Measurements from ENCODE around the gene NR2C2. TPM values are rescaled to one million over a fixed set of nuclear protein-coding genes. Genes with fewer than 3 reads are reported as not detected.

Gene NR2C2
- polyA plus RNA-seq, 1 donor (not counting 4 experiments of a cell fraction or from before 2014, with no cell fraction given) = 9.4 TPM

- no peak for FAIRE-seq
These were observed 42.8 kb downstream of the NR2C2 start for GRCh38 chr3:14989943-14990779.

GRCh38 chr3:14990780-14991148 is 43.4 kb downstream of the NR2C2 start:
- no peak overlapping the region for H3K4me3 ChIP-seq (ENCODE audit: control insufficient read depth in 2 of 3, extremely low read depth in 1 of 3, insufficient read depth in 2 of 3, low read depth in 1 of 3, low read length in 3 of 3)
- dilution Hi-C loops (cut with MboI; ENCODE audit: extremely low pct_ligation_motif_present, low sequenced_read_pairs) = no loop called here
- DNase-seq (ENCODE audit: low read depth, low spot score) = no peak
- H3K36me3 ChIP-seq (ENCODE audit: control insufficient read depth in 2 of 2, extremely low read depth in 1 of 2, insufficient read depth in 2 of 2, low read length in 2 of 2) = no peaks in the 10 kb centered on the region
- no peaks in the 10 kb centered on the region for H3K9me3 ChIP-seq (ENCODE audit: control insufficient read depth, low read depth, low read length)
- H3K27me3 ChIP-seq (ENCODE audit: control insufficient read depth, extremely low read depth, insufficient read depth, low read length) = no peaks in the 10 kb centered on the region
- FAIRE-seq = no peak
- no peaks in the 10 kb centered on the region for H3K9me1 ChIP-seq (ENCODE audit: control insufficient read depth, extremely low read depth, insufficient read depth, low read length)
- TF ChIP-seq, protein P1, sequence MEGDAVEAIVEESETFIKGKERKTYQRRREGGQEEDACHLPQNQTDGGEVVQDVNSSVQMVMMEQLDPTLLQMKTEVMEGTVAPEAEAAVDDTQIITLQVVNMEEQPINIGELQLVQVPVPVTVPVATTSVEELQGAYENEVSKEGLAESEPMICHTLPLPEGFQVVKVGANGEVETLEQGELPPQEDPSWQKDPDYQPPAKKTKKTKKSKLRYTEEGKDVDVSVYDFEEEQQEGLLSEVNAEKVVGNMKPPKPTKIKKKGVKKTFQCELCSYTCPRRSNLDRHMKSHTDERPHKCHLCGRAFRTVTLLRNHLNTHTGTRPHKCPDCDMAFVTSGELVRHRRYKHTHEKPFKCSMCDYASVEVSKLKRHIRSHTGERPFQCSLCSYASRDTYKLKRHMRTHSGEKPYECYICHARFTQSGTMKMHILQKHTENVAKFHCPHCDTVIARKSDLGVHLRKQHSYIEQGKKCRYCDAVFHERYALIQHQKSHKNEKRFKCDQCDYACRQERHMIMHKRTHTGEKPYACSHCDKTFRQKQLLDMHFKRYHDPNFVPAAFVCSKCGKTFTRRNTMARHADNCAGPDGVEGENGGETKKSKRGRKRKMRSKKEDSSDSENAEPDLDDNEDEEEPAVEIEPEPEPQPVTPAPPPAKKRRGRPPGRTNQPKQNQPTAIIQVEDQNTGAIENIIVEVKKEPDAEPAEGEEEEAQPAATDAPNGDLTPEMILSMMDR (optimal IDR thresholded peaks at IDR 0.05 in 1 of 3, IDR thresholded peaks at IDR 0.05 in 1 of 3, conservative IDR thresholded peaks at IDR 0.05 in 1 of 3; ENCODE audit: extremely low read depth in 1 of 3, insufficient read depth in 2 of 3, low read length in 3 of 3) = no peak
- no peak for TF ChIP-seq EZH2 (IDR thresholded peaks at IDR 0.05; ENCODE audit: low read length)
- H2AFZ ChIP-seq (ENCODE audit: control insufficient read depth, low read length) = no peak overlapping the region
- H3K4me1 ChIP-seq (ENCODE audit: control insufficient read depth, extremely low read depth, insufficient read depth, low read length) = peaks cover 4% of the 10 kb centered on the region
- no peak overlapping the region for H3K9ac ChIP-seq (ENCODE audit: control insufficient read depth, extremely low read depth, insufficient read depth, low read length)
- no peaks in the 10 kb centered on the region for H4K20me1 ChIP-seq (ENCODE audit: control insufficient read depth, extremely low read depth, insufficient read depth, low read length)
- H3K4me2 ChIP-seq (ENCODE audit: control insufficient read depth, extremely low read depth, insufficient read depth, low read depth, low read length) = no peak overlapping the region
- no peak overlapping the region for H3K27ac ChIP-seq (ENCODE audit: control insufficient read depth, insufficient read depth, low read length)
- peaks cover 8% of the 10 kb centered on the region for H3K79me2 ChIP-seq (ENCODE audit: control insufficient read depth, insufficient read depth, low read length)

More at GRCh38 chr3:14989943-14990779, 42.8 kb downstream of the NR2C2 start:
- Histone ChIP-seq H3K4me1 (ENCODE audit: control insufficient read depth, extremely low read depth, insufficient read depth, low read length) (peaks cover 4% of the 10 kb centered on the region), H3K9me3 (ENCODE audit: control insufficient read depth, low read depth, low read length) (no peaks in the 10 kb centered on the region), H3K4me2 (ENCODE audit: control insufficient read depth, extremely low read depth, insufficient read depth, low read depth, low read length) (no peak overlapping the region), H3K27ac (ENCODE audit: control insufficient read depth, insufficient read depth, low read length) (no peak overlapping the region), H2AFZ (ENCODE audit: control insufficient read depth, low read length) (no peak overlapping the region), H3K9ac (ENCODE audit: control insufficient read depth, extremely low read depth, insufficient read depth, low read length) (no peak overlapping the region), H3K9me1 (ENCODE audit: control insufficient read depth, extremely low read depth, insufficient read depth, low read length) (no peaks in the 10 kb centered on the region), H4K20me1 (ENCODE audit: control insufficient read depth, extremely low read depth, insufficient read depth, low read length) (no peaks in the 10 kb centered on the region), H3K79me2 (ENCODE audit: control insufficient read depth, insufficient read depth, low read length) (peaks cover 8% of the 10 kb centered on the region), H3K27me3 (ENCODE audit: control insufficient read depth, extremely low read depth, insufficient read depth, low read length) (no peaks in the 10 kb centered on the region), H3K4me3 (ENCODE audit: control insufficient read depth in 2 of 3, extremely low read depth in 1 of 3, insufficient read depth in 2 of 3, low read depth in 1 of 3, low read length in 3 of 3) (no peak overlapping the region), H3K36me3 (ENCODE audit: control insufficient read depth in 2 of 2, extremely low read depth in 1 of 2, insufficient read depth in 2 of 2, low read length in 2 of 2) (no peaks in the 10 kb centered on the region)
- DNase-seq (ENCODE audit: low read depth, low spot score) = no peak
- dilution Hi-C loops (cut with MboI; ENCODE audit: extremely low pct_ligation_motif_present, low sequenced_read_pairs) = no loop called here
- TF ChIP-seq EZH2 (IDR thresholded peaks at IDR 0.05; ENCODE audit: low read length) = no peak
- TF ChIP-seq, protein P1 (optimal IDR thresholded peaks at IDR 0.05 in 1 of 3, IDR thresholded peaks at IDR 0.05 in 1 of 3, conservative IDR thresholded peaks at IDR 0.05 in 1 of 3; ENCODE audit: extremely low read depth in 1 of 3, insufficient read depth in 2 of 3, low read length in 3 of 3) = no peak

Data from keratinocyte (primary cell).